Panc1 (cell line): ENCODE results near the gene TIMM8A.

Source experiments
- CTCF ChIP-seq: fragments of 450-650 bp; IDR thresholded peaks from 2 replicates; pipeline ENCODE4 v1.5.1; 2017; ENCODE audit warnings: mild to moderate bottlenecking
- TCF7L2 ChIP-seq: IDR thresholded peaks from 2 replicates; pipeline ENCODE4 v1.6.1; 2011; ENCODE audit warnings: mild to moderate bottlenecking, low read depth, low read length, inconsistent platforms
- TF ChIP-seq, protein P1 (sequence below), 2 experiments: IDR thresholded peaks; 2 replicates each; pipeline ENCODE4 v1.6.1; 2011 to 2012; ENCODE audit warnings: low read depth in 2 of 2, control low read depth in 1 of 2, low read length in 1 of 2, mild to moderate bottlenecking in 1 of 2, moderate library complexity in 1 of 2; ENCODE audit not compliant: insufficient read depth in 1 of 2

GRCh38 chrX:101362757-101363156, 14.2 kb upstream of the TIMM8A start:
- TF ChIP-seq CTCF (no peak), TCF7L2 (no peak)
- TF ChIP-seq, protein P1, sequence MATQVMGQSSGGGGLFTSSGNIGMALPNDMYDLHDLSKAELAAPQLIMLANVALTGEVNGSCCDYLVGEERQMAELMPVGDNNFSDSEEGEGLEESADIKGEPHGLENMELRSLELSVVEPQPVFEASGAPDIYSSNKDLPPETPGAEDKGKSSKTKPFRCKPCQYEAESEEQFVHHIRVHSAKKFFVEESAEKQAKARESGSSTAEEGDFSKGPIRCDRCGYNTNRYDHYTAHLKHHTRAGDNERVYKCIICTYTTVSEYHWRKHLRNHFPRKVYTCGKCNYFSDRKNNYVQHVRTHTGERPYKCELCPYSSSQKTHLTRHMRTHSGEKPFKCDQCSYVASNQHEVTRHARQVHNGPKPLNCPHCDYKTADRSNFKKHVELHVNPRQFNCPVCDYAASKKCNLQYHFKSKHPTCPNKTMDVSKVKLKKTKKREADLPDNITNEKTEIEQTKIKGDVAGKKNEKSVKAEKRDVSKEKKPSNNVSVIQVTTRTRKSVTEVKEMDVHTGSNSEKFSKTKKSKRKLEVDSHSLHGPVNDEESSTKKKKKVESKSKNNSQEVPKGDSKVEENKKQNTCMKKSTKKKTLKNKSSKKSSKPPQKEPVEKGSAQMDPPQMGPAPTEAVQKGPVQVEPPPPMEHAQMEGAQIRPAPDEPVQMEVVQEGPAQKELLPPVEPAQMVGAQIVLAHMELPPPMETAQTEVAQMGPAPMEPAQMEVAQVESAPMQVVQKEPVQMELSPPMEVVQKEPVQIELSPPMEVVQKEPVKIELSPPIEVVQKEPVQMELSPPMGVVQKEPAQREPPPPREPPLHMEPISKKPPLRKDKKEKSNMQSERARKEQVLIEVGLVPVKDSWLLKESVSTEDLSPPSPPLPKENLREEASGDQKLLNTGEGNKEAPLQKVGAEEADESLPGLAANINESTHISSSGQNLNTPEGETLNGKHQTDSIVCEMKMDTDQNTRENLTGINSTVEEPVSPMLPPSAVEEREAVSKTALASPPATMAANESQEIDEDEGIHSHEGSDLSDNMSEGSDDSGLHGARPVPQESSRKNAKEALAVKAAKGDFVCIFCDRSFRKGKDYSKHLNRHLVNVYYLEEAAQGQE (IDR thresholded peaks at IDR 0.05; ENCODE audit: insufficient read depth in 1 of 2, low read depth in 2 of 2, low read length in 1 of 2): no peak
